Right atrium auricular region (tissue), 2 donors: ENCODE measurements around the gene GRPEL1. TPM values are rescaled to one million over a fixed set of nuclear protein-coding genes. Genes with fewer than 3 reads are reported as not detected.

Experiments
- DNase-seq: peaks from one replicate; pipeline ENCODE4 v3.0.0-alpha.2; 2019; ENCODE audit warnings: low spot score
- H3K27ac ChIP-seq, 2 donors: fragments of 200-600 bp; sonication (generic); 1 replicate in 1 of 2; 2 replicates in 1 of 2; pipeline ENCODE4 v1.5.1; 2016 to 2019
- H3K27me3 ChIP-seq, 2 donors: fragments of 200-600 bp; sonication (generic); one replicate each; pipeline versions ENCODE4 v1.5.1 to v1.6.0; 2017 to 2019
- H3K36me3 ChIP-seq: fragments of 200-600 bp; sonication (generic); one replicate; pipeline ENCODE4 v1.5.1; 2016
- H3K4me1 ChIP-seq, 2 donors: fragments of 200-600 bp; sonication (generic); one replicate each; pipeline versions ENCODE4 v1.5.1 to v1.6.0; 2017 to 2019
- H3K4me3 ChIP-seq, 2 donors: fragments of 200-600 bp; sonication (generic); 1 replicate in 1 of 2; 2 replicates in 1 of 2; pipeline ENCODE4 v1.5.1; 2017 to 2019; ENCODE audit warnings: mild to moderate bottlenecking in 1 of 2, moderate library complexity in 1 of 2
- H3K9me3 ChIP-seq, 2 donors: fragments of 200-600 bp; sonication (generic); one replicate each; pipeline ENCODE4 v1.5.1; 2019
- total RNA-seq, 2 donors: library from RNA; depleted of rRNA; stranded (reverse); fragments of >200 nt; gene quantifications; one replicate each; pipeline ENCODE4 v1.1.0, GENCODE V29; 2016
- TF ChIP-seq, protein P1 (sequence below), 2 donors: fragments of 200-600 bp; sonication (generic); IDR thresholded peaks; one replicate each; pipeline ENCODE4 v1.5.1; 2019; ENCODE audit warnings: antibody characterized with exemption in 2 of 2

GRPEL1 gene
- total RNA-seq, 2 donors from 2014 or later = 17.8 to 18.4 TPM

DNA sequence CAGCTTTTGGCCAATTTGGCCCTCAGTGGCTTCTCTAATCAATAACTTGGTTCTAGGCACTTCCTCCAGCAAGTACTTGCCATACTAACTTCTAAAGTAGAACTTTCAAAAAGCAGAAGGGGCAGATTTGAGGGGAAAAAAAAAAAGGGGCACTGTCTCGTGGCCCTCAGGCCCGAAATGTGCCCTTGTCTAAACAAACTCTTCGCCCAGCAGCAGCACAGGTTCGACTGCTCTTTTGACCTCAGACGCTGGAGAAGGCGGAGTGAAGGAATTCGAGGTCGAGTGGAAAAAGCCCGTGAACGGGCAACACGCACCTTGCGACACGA is 775 bp downstream of the GRPEL1 start:
- TF ChIP-seq, protein P1, sequence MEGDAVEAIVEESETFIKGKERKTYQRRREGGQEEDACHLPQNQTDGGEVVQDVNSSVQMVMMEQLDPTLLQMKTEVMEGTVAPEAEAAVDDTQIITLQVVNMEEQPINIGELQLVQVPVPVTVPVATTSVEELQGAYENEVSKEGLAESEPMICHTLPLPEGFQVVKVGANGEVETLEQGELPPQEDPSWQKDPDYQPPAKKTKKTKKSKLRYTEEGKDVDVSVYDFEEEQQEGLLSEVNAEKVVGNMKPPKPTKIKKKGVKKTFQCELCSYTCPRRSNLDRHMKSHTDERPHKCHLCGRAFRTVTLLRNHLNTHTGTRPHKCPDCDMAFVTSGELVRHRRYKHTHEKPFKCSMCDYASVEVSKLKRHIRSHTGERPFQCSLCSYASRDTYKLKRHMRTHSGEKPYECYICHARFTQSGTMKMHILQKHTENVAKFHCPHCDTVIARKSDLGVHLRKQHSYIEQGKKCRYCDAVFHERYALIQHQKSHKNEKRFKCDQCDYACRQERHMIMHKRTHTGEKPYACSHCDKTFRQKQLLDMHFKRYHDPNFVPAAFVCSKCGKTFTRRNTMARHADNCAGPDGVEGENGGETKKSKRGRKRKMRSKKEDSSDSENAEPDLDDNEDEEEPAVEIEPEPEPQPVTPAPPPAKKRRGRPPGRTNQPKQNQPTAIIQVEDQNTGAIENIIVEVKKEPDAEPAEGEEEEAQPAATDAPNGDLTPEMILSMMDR (IDR thresholded peaks at IDR 0.05) = no peak
- Histone ChIP-seq H3K4me3 (peak overlapping the region; percentile 71 to 100), H3K27ac (peak overlapping the region; percentile 83 to 91), H3K4me1 (peaks cover 0 to 32% of the 10 kb centered on the region in 2 donors), H3K27me3 (no peaks in the 10 kb centered on the region), H3K9me3 (no peaks in the 10 kb centered on the region), H3K36me3 (peaks cover 27% of the 10 kb centered on the region)
- no peak for DNase-seq

DNA sequence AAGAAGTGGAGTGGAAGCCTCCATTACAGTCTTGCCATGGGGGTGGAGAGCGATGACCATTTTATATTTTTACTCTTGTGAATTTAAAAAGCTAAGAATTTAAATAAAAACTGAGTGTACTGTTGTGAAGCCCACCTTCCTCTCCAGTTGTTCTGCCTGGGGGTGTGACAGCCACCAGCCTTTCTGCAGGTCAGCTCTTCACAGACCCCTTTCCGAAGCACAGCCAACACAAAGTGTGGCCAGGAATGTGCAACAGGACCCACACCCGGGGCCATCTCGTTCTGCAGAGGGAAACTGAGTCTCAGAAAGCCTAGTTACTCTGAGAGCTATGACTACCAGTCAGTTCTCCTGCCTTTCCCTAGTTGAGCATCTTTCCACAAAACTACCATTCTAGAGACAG is 1.4 kb downstream of the GRPEL1 start:
- Histone ChIP-seq H3K4me1 (peaks cover 0 to 32% of the 10 kb centered on the region in 2 donors), H3K27me3 (no peaks in the 10 kb centered on the region), H3K36me3 (peaks cover 33% of the 10 kb centered on the region), H3K4me3 (peak overlapping the region in 1 of 2 donors; percentile 100), H3K9me3 (no peaks in the 10 kb centered on the region), H3K27ac (no peak overlapping the region)
- TF ChIP-seq, protein P1 (IDR thresholded peaks at IDR 0.05) = no peak
- DNase-seq = no peak

DNA sequence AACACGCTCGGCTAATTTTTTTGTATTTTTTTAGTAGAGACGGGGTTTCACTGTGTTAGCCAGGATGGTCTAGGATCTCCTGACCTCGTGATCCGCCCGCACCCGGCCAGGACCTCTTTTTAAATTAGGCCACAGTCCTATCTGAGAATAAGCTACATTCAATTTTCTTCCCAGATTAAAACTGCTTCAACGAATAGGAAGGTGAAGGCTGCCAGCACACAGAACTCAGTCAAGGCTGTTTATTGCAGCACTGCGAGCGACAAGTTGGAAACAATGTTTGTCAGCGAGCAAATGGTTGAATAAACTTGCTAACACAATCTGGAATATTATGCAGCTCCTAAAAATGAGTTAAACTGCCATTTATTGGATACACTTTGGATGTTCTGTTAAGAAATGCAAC is 1.9 kb downstream of the GRPEL1 start:
- DNase-seq = no peak
- no peaks in the 10 kb centered on the region for H3K9me3 ChIP-seq
- H3K4me1 ChIP-seq = peaks cover 0 to 32% of the 10 kb centered on the region in 2 donors
- H3K27me3 ChIP-seq = no peaks in the 10 kb centered on the region
- no peak overlapping the region for H3K27ac ChIP-seq
- peaks cover 38% of the 10 kb centered on the region for H3K36me3 ChIP-seq
- TF ChIP-seq, protein P1 (IDR thresholded peaks at IDR 0.05) = no peak
- no peak overlapping the region for H3K4me3 ChIP-seq

DNA sequence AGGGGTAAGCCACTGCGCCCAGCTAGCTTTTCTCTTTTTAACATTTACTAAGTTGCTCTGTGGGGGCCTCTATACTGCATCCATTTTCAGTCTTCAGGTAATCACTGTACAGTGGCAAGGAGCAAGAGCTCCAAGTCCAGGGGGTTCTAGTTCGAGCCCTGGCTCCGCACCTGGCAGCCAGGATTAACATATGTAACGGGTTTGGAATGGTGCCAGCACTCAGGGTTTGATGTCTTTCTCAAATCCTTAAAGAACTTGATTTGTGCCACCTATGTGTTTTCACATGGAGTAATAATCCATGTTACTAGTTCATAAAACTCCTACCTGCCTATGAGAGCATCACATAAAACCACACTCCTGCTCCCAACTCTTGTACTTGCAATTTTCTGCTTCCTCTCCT is 4.5 kb downstream of the GRPEL1 start:
- Histone ChIP-seq H3K9me3 (no peaks in the 10 kb centered on the region), H3K27me3 (no peaks in the 10 kb centered on the region), H3K4me3 (no peak overlapping the region), H3K27ac (no peak overlapping the region), H3K4me1 (peaks cover 0 to 16% of the 10 kb centered on the region in 2 donors), H3K36me3 (peaks cover 60% of the 10 kb centered on the region)
- DNase-seq = no peak
- TF ChIP-seq, protein P1 (IDR thresholded peaks at IDR 0.05) = no peak

DNA sequence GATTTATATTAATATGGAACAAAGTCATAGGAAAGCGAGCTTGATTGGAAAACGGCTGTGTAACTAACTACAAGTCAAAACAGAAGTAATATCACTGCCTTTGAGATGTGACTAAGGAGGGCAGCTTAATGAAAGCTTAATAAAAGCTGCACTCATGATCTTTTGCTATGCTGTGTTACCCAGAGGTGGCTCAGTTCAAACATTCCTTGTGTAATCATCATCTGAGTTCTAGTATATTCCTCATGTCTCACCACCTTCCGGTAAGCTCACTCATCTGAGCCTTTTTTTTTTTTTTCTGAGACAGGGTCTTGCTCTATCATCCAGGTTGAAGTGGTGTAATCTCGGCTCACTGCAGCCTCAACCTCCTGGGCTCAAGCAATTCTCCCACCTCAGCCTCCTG is 5.0 kb downstream of the GRPEL1 start:
- Histone ChIP-seq H3K36me3 (peaks cover 60% of the 10 kb centered on the region), H3K4me1 (peaks cover 0 to 16% of the 10 kb centered on the region in 2 donors)

DNA sequence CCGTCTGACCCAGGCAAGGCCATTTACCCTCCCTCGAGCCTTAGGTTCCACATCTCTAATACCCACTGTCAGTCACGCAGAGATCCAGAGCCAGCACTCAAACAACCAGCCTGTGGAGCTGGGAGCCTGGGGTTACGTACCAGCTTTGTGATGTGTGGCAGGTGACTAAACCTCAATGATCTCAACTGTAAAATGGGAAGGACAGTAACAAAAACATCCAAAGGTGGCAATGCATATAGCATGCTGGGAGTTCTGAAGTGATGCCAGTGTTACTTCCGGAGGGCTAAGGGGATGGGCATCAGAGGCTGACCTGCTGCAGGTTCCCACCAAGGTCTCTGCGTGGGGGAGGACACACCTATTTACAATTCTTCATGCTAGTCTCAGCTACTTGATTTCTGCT is 6.0 kb downstream of the GRPEL1 start:
- TF ChIP-seq, protein P1 (IDR thresholded peaks at IDR 0.05) = no peak
- Histone ChIP-seq H3K9me3 (no peaks in the 10 kb centered on the region), H3K27ac (no peak overlapping the region), H3K27me3 (no peaks in the 10 kb centered on the region), H3K36me3 (peaks cover 67% of the 10 kb centered on the region), H3K4me1 (peaks cover 0 to 9% of the 10 kb centered on the region in 2 donors), H3K4me3 (no peak overlapping the region)
- DNase-seq = no peak

More for the DNA sequence above, 5.0 kb downstream of the GRPEL1 start:
- Histone ChIP-seq H3K9me3 (no peaks in the 10 kb centered on the region), H3K27ac (no peak overlapping the region), H3K4me3 (no peak overlapping the region), H3K27me3 (no peaks in the 10 kb centered on the region)
- TF ChIP-seq, protein P1 (IDR thresholded peaks at IDR 0.05) = no peak
- DNase-seq = no peak
